Right renal cortex interstitium (tissue), 3 donors: Measurements from ENCODE around the gene UGT1A1. TPM values are rescaled to one million over a fixed set of nuclear protein-coding genes. Genes with fewer than 3 reads are reported as not detected.

ENCODE experiments used
- DNase-seq, 3 donors: peaks; one replicate each; pipeline ENCODE4 v3.0.0-alpha.2; 2013; ENCODE audit warnings: low read depth in 3 of 3, low spot score in 2 of 3
- polyA plus RNA-seq, 3 donors: library from polyadenylated mRNA; unstranded; fragments of 120-200 nt; gene quantifications; one replicate each; pipeline ENCODE4 v1.2.1, GENCODE V29; 2013; ENCODE audit not compliant: insufficient read length in 3 of 3

The UGT1A1 gene
- polyA plus RNA-seq, 3 donors = 0.06 to 0.18 (median 0.13) TPM

DNA sequence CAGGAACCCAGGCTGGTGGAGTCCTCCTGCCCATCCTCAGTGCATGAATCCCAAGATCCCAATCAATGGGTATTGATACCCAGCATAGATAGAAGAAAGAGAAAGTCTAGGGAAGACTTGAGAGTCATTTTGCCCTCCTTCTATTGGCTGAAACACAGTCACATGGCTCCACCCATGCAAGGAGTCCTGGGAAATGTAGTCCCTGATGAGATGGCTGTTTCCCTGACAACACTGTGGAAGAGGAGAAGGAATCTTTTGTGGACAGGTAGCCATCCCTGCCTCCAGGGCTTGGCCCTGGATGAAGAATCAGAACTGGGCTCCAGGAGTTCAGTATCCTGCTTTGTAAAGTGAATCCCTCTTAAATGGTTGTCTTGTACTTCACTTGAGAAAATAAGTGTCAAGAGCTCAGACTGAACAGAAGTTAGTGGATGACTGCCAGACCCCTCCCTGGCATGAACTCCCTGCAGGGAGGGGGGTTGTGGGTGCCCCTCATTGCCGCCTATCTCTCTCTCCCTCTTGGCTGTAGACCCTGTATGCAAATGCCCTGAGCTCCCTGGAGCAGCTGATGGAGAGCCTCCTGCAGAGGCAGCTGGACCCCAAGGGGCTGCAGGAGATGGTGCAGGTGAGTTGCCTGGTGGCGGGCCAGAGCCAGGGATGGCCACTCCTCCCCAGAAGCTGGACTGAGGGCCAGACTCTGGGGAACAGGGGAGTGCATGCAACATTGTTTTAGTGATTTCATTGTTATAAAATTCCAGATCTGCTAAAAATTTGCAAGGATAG lies 54.2 kb downstream of the UGT1A1 start:
- peak in 1 of 3 donors; percentile 7 for DNase-seq

DNA sequence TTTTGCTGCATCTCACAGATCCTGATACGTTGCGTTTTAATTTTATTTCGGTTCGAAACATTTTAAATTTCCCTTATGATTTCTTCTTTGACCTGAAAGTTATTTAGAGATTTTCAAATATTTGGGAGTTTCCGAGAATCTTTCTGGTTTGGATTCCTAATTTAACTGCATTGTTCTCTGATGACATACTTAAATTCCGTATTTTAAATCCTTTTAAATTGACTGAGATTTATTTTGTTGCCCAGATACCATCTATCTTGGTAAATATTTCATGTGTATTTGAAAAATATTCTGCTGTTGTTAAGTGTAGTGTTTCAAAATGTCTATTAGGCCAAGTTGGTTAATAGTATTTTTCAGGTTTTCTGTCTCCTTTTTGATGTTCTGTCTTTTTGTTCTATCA lies 55.8 kb downstream of the UGT1A1 start:
- no peak for DNase-seq

DNA sequence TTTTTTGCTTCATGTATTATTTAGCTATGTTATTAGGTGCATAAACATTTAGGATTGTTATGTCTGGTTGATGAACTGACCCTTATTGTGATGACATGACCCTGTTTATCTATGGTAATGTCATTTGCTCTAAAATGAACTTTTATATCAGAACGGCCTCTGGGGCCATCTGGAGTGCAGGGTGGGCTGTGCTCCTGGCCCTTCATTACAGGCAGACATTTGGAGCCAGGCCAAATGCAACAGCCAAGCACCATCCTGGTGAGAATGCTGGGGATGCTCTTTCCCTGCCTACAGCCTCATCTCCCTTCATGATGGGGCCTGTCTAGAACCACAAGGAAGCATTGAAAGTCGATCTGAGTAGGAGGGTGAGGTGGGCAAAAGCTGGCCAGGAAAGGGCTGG lies 56.3 kb downstream of the UGT1A1 start:
- no peak for DNase-seq

DNA sequence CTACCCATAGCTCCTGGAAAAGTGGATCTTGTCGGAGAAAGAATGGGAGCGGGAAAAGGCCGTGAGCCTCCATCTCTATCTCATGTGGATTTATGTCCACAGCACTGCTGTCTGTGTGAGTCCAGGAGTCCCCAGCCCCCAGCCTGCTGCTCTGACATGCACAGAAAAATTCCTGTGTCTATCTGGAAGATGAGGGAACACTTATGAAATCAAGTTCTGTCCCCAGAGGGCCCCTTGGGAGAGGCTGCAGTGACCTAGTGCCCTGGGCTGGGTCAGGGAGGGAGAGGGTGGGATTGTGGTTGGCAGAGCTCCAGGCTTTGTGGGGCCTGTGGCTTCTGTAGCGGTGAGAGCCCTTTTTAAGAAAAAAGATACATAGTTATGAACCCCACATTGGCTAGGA lies 56.7 kb downstream of the UGT1A1 start:
- no peak for DNase-seq

DNA sequence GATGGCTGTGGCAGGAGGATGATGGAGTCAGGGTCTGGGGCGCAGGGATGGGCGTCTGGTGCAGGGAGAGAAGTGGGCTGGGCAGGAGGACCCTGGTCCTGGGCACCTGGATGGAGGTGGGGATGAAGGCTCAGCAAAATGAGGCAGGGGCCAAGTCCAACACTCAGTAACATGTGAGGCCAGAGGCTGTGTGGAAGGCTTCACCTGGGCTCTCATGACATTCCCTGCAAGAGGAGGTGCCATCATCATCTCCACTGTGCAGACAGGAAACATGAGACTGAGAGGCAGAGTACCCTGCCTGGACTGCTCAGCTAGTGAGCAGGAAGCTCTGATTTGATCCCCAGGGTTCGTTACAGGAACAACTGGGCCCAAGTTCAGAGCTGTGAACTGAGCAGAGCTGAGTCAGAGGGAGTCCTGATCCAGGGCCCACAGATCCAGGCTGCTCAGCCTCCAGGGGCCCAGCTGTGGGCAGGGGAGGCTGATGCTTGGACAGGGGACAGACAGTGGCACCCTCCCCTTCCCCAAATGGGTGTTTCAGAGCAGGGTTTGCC lies 57.4 kb downstream of the UGT1A1 start:
- no peak for DNase-seq

DNA sequence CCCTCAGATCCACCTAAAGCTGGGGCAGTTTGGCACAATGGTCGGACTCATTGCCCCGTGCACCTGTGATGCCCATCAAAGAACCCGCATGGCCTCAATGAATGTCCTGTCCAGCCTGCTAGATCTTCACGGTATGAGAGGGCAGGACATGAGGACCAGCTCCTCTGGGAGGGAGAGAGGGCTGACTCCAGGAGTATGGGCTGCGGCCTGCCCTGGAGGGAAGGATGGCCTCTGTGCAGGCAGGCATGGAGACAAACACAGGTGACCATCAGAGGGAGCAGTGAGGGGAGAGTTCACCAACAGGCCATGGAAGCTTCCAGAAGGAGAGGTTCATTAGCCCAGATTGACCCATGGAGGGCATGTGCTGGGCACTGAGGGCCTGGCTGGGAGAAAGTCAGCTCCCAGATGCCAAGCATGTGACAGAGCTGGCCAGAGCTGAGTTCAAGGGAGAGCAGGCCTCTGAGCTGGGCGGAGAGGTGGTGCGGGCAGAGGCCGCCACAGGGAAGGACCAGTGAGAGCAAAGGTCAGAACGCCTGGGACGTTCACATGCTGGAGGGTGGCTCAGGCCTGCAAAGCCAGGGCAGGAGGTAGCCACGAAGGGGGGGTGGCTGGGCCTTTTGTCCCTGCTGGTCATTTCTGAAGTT lies 58.0 kb downstream of the UGT1A1 start:
- no peak for DNase-seq

DNA sequence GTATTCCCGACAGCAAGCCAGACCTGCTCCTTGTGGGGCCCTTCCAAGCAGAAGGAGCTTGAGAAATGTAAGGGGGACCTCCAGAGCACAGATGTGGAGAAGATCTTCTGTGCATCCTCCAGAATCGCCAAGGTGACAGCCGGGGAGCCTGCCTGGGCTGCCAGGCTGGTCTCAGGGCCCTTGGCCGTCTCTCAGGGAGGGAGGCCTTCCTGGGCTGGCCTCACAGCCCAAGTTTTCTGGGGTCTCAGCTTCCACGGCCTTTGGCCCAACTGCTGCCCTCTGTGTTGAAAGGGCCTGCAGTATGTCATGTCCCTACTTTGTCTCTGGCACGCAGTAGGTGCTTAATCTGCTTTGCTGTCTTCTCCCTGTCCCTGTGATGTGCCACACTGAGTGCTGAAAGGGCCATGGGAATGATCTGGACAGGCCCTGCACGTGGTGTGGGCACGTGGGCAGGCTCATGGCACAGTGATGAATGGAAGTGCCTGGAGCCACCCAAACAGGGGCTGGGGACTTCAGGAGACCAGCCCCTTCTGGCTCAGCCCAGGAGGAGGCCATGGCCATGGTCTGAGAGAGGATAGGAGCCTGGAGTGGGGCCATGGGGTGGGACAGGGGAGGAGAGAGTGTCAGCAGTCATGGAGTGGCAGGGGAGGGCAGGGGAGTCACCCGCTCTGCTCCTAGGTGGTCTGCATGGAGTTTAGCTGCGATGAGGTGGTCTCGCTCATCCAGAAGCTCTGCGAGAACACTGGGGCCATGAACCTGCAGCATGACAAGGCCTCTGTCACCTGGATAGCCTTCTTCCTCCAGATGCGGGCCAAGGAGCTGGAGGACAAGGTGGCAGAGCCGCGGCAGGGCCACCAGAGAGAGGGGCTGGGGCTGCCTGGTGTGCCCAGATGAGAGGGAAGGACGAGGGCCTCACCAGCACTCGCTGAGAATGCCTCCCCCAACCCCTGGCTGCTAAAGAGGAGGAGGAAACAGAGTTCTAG lies 58.9 kb downstream of the UGT1A1 start:
- DNase-seq = no peak

DNA sequence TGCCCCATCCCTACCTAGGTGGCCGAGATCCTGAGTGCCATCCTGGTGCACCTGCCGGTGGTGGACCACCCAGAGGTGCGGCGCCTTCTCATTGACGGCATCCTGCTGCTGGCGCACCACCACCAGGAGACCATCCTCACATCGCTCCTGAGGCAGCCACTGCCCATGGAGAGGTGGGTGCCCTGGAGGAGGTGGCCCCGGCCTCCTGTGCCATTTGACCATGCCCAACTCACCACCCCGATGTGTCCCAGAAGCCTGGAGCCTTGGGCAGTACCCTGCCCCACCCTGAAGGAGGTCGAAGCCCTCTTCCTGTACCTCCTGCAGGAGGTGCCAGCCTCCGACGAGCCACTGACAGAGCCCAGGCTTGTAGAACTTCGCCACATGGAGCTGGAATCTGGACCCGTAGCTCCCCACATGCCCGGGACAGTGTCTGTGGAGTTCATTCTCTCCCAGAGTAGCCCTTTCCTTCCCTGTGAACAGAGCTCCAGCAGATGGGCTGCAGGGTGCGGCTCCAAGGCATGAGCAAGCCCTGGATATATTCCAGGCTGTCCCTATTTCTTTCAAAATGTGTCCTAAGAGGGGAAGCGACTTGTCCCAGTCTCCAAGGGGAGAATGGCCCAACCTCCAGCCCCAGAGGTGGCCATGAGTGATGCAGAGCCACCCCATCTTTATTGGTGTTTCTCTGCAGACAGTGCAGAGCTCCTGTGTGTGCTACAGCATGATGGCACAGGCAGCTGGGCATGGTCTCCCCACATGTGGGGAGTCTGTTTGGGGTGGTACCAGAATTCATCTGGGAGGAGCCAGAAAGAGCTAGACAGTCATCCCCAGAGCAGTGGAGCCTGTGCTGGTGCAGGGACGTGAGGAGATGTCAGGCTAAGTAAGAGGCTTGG lies 60.1 kb downstream of the UGT1A1 start:
- DNase-seq = no peak

DNA sequence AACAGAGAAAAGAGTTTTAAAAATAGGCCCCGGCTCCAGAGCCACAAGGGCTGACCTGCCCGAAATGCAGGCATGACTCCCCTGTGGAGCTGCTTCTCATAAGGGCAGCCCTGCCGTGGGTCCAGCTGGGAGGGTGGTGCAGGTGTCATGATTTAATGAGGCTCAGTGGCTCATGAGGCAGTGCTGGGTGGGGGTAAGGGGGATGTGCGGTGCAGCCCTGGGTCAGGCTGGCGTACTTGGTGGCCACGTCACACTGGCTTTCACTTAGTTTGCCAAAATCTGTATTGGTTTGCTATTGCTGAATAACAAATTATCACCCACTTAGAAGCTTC lies 60.7 kb downstream of the UGT1A1 start:
- DNase-seq = no peak

DNA sequence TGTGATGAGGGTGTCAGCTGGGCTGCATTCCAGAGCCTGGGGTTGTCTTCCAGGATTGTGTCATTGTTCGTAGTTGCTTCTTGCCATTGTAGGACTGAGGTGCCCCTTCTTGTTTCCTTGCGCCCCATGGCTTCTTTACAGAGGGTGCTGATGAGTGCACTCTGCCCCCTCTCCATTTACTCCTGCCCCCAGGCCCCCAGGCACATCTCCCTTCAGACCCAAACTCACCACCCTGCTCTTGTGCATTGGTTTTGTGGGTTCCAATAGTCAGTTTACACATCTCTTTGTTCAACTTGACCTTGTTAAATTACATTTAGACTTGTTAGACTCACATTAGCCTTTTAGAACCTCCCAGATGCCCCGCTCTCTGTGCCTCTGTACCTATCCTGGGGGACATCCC lies 61.1 kb downstream of the UGT1A1 start:
- DNase-seq = no peak

DNA sequence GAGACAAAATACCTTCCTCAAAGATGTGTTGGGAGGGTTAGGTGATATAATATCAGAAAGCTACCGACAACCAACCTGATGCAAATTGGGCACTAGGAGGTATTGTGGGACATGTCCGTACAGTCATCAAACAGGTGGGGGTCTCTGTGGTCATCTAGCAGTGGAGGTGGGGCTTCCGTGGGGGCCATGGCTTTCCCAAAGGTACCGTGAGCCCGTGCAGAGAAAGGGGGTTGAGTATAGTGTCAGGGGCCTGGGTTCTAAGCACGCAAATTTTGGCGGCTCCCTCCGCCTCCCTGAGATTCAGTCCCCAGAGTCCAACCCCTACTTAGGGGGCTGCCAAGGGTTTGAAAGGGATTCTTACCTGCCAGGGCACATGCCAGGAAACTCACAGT lies 61.6 kb downstream of the UGT1A1 start:
- no peak for DNase-seq

DNA sequence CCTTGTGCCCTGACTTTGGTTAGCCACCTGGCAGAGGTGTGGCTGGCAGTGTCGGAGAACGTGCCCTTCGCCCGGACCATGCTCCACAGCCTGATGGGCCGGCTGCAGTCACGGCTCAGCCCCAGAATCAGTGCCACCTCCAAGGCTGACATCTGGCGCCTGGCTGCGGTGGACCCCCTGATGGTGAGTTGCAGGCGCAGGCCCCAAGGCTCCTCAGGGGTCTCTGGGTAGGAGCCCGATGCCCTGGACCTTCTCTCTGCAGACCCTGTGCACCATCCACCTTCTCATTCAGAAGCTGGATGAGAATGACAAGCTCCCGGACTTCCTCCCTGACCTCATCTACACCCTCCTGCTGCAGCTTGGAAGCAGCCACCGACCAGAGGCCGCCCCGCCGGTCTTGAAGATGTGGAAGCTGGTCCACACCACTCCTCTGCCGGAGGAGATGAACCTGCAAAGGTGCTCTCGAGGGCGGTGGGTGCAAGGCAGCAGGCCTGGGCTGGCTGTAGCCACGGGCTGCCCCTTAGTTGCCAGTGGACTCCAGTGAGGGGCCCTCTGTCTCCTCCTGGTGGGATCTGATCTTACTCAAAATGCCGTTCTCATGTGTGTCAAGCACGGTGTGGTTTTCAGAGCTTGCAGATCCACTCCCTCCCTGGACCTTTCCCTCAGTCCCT lies 62.2 kb downstream of the UGT1A1 start:
- DNase-seq = no peak

Other genes with a start within 250 kb of the UGT1A1 start
- gene USP40, start 193.5 kb upstream of the UGT1A1 start, polyA plus RNA-seq = 10 to 100 TPM; 40.8 to 48.6 (median 41.5) TPM
- under 1 TPM in 1 of 3 donors, not detected in 2; 0.07 TPM for gene UGT1A8, start 142.6 kb upstream of the UGT1A1 start, polyA plus RNA-seq
- gene UGT1A10, start 123.8 kb upstream of the UGT1A1 start, polyA plus RNA-seq = not detected
- gene UGT1A9, start 88.4 kb upstream of the UGT1A1 start, polyA plus RNA-seq = 1 to 10 TPM; 4.3 to 7.6 (median 6.9) TPM
- gene UGT1A7, start 78.4 kb upstream of the UGT1A1 start, polyA plus RNA-seq = not detected
- gene UGT1A6, start 67.4 kb upstream of the UGT1A1 start, polyA plus RNA-seq = 1 to 10 TPM; 3.6 to 6.2 (median 4.5) TPM
- gene UGT1A5, start 47.4 kb upstream of the UGT1A1 start, polyA plus RNA-seq = not detected
- not detected for gene UGT1A4, start 41.5 kb upstream of the UGT1A1 start, polyA plus RNA-seq
- gene UGT1A3, start 31.2 kb upstream of the UGT1A1 start, polyA plus RNA-seq = not detected
- under 1 TPM; 0.16 to 0.24 (median 0.22) TPM for gene MROH2A, start 18.1 kb downstream of the UGT1A1 start, polyA plus RNA-seq
- 10 to 100 TPM; 18.6 to 24.1 (median 22.6) TPM for gene HJURP, start 94.3 kb downstream of the UGT1A1 start, polyA plus RNA-seq
- under 1 TPM in 2 of 3 donors, not detected in 1; 0.06 to 0.08 TPM for gene TRPM8, start 157.1 kb downstream of the UGT1A1 start, polyA plus RNA-seq